B cell (primary cell): ENCODE results near the gene GAREM2. TPM values are rescaled to one million over a fixed set of nuclear protein-coding genes. Genes with fewer than 3 reads are reported as not detected.

ENCODE experiments used
- ATAC-seq: fragments of 200-7000 bp; cut with Tn5 transposase; one replicate; pipeline ENCODE4 v1.10.0; 2021; ENCODE audit warnings: low read depth, mild to moderate bottlenecking, moderate number of reproducible peaks, moderate library complexity
- CTCF ChIA-PET: fragments of 350-600 bp; sonication (Branson Sonifier 250); formaldehyde crosslinking; loops from one replicate; lab custom pipeline; 2021; ENCODE audit warnings: antibody characterized with exemption, inconsistent platforms; lab: Charles Lee
- POLR2A ChIA-PET: fragments of 350-600 bp; sonication (Branson Sonifier 250); formaldehyde crosslinking; loops from one replicate; lab custom pipeline; 2021; ENCODE audit warnings: antibody characterized with exemption; lab: Charles Lee
- DNase-seq: peaks from one replicate; pipeline ENCODE4 v3.0.0; 2013
- H2AFZ ChIP-seq: 2 replicates; pipeline ENCODE4 v1.6.1; 2012; ENCODE audit warnings: mild to moderate bottlenecking, low read depth, low read length; ENCODE audit not compliant: insufficient read depth, poor library complexity, severe bottlenecking
- H3K27ac ChIP-seq, 2 donors: 1 replicate in 1 of 2; 2 replicates in 1 of 2; pipeline ENCODE4 v1.5.1; 2012 to 2013; ENCODE audit warnings: low read length in 2 of 2, mild to moderate bottlenecking in 2 of 2, moderate library complexity in 1 of 2
- H3K27me3 ChIP-seq, 4 experiments: fragments of 200-600 bp in 1 of 4; sonication (generic) in 1 of 4; replicated peaks in 1 of 4; 1 replicate in 2 of 4; 2 replicates in 2 of 4; pipeline versions ENCODE4 v1.6.1 to v1.7.0; 2013 to 2016; ENCODE audit warnings: low read length in 3 of 4, mild to moderate bottlenecking in 2 of 4, mixed read lengths in 1 of 4, moderate library complexity in 1 of 4; ENCODE audit not compliant: insufficient read depth in 4 of 4, control insufficient read depth in 3 of 4; ENCODE audit errors: control extremely low read depth in 1 of 4
- H3K36me3 ChIP-seq, 2 experiments: replicated peaks in 1 of 2; 1 replicate in 1 of 2; 2 replicates in 1 of 2; pipeline versions ENCODE4 v1.6.1 to v1.7.1; 2013; ENCODE audit warnings: low read length in 1 of 2; ENCODE audit not compliant: insufficient read depth in 2 of 2, control insufficient read depth in 1 of 2; ENCODE audit errors: control extremely low read depth in 1 of 2, extremely low read depth in 1 of 2
- H3K4me1 ChIP-seq, 2 donors: fragments of 200-600 bp in 1 of 2; sonication (generic) in 1 of 2; 1 replicate in 1 of 2; 2 replicates in 1 of 2; pipeline versions ENCODE4 v1.5.1 to v1.6.1; 2013 to 2017; ENCODE audit warnings: low read length in 2 of 2; ENCODE audit not compliant: control insufficient read depth in 2 of 2, insufficient read depth in 2 of 2
- H3K4me2 ChIP-seq: replicated peaks from 2 replicates; pipeline ENCODE3; 2012; ENCODE audit warnings: mild to moderate bottlenecking, low read depth, low read length; ENCODE audit not compliant: poor library complexity, severe bottlenecking
- H3K4me3 ChIP-seq, 5 experiments: fragments of 200-600 bp in 1 of 5; sonication (generic) in 1 of 5; 1 replicate in 3 of 5; 2 replicates in 2 of 5; pipeline versions ENCODE4 v1.5.1 to v1.7.0; 2011 to 2016; ENCODE audit warnings: low read length in 4 of 5, mild to moderate bottlenecking in 4 of 5, low read depth in 2 of 5, control low read depth in 1 of 5, moderate library complexity in 1 of 5; ENCODE audit not compliant: insufficient read depth in 1 of 5; ENCODE audit errors: control extremely low read depth in 1 of 5, extremely low read depth in 1 of 5
- H3K79me2 ChIP-seq: fragments of 200-600 bp; sonication (generic); one replicate; pipeline ENCODE4 v1.6.0; 2016; ENCODE audit warnings: low read length; ENCODE audit not compliant: control insufficient read depth, insufficient read depth
- H3K9ac ChIP-seq: fragments of 200-600 bp; sonication (generic); 2 replicates; pipeline ENCODE4 v1.6.1; 2017; ENCODE audit warnings: mild to moderate bottlenecking, low read length, moderate library complexity
- H3K9me3 ChIP-seq, 3 donors: one replicate each; pipeline versions ENCODE4 v1.6.1 to v1.7.1; 2013; ENCODE audit warnings: low read length in 2 of 3; ENCODE audit not compliant: control insufficient read depth in 2 of 3, insufficient read depth in 1 of 3; ENCODE audit errors: control extremely low read depth in 1 of 3
- H4K20me1 ChIP-seq: 2 replicates; pipeline ENCODE4 v1.6.0; 2012; ENCODE audit warnings: mild to moderate bottlenecking, low read length; ENCODE audit not compliant: insufficient read depth, control insufficient read depth, poor library complexity, severe bottlenecking
- H3K27ac Mint-ChIP-seq: one replicate; pipeline ENCODE4 v1.8.0; 2021; ENCODE audit warnings: mixed read lengths
- H3K27me3 Mint-ChIP-seq: one replicate; pipeline ENCODE4 v1.8.0; 2021; ENCODE audit warnings: mixed read lengths
- H3K4me1 Mint-ChIP-seq: one replicate; pipeline ENCODE4 v1.8.0; 2021; ENCODE audit warnings: mixed read lengths
- H3K4me3 Mint-ChIP-seq: one replicate; pipeline ENCODE4 v1.8.0; 2021; ENCODE audit warnings: mixed read lengths
- H3K9me3 Mint-ChIP-seq: one replicate; pipeline ENCODE4 v1.8.0; 2022; ENCODE audit warnings: mixed read lengths; ENCODE audit not compliant: insufficient read depth
- CTCF ChIP-seq: fragments of 200-600 bp; IDR thresholded peaks from one replicate; pipeline ENCODE4 v1.8.0; 2022; ENCODE audit warnings: antibody characterized with exemption, mild to moderate bottlenecking
- EZH2 ChIP-seq: IDR thresholded peaks from 2 replicates; pipeline ENCODE4 v1.6.1; 2012; ENCODE audit warnings: borderline replicate concordance, low read depth, mild to moderate bottlenecking, moderate library complexity, low read length; ENCODE audit not compliant: insufficient read depth, poor library complexity, severe bottlenecking
- WGBS: methylation state at CpG from one replicate; pipeline ENCODE4 v1.1.5; 2013; ENCODE audit warnings: missing lambda C conversion rate; ENCODE audit not compliant: insufficient coverage; 5-methylcytosine and 5-hydroxymethylcytosine counted together
- intact Hi-C: fragments of 100-400 bp; cut with micrococcal nuclease; formaldehyde crosslinking; loops from one replicate; pipeline ENCODE4 v1.10.0; 2022
- polyA plus RNA-seq: library from polyadenylated mRNA; depleted of rRNA; stranded (reverse); fragments of >200 nt; gene quantifications from 2 replicates; pipeline ENCODE4 v1.2.3, GENCODE V29; 2012
- total RNA-seq, 2 donors: library from RNA; stranded (reverse); fragments of 120-200 nt in 1 of 2; gene quantifications; 1 replicate in 1 of 2; 2 replicates in 1 of 2; pipeline versions ENCODE4 v1.2.3 to v1.2.4, GENCODE V29; 2013 to 2022

Gene GAREM2
- total and polyA plus RNA-seq, 2 donors (not counting 1 experiment from before 2014, with no cell fraction given): 0.27 to 1.7 TPM

GRCh38 chr2:26193578-26194231, 20.8 kb downstream of the GAREM2 start:
- no peak overlapping the region for H2AFZ ChIP-seq
- H4K20me1 ChIP-seq: no peaks in the 10 kb centered on the region
- no peak for TF ChIP-seq CTCF
- no peak for TF ChIP-seq EZH2
- Mint-ChIP-seq H3K9me3 (peaks cover 7% of the 10 kb centered on the region), H3K27ac (no peak overlapping the region), H3K4me1 (peaks cover 24% of the 10 kb centered on the region), H3K4me3 (no peak overlapping the region), H3K27me3 (no peaks in the 10 kb centered on the region)
- POLR2A ChIA-PET: interaction anchor here (0.7 kb wide), 1 partner anchor 19 kb away, joined by 8 read pairs; no protein-coding TSS in a partner anchor
- H3K4me1 ChIP-seq: peaks cover 13 to 16% of the 10 kb centered on the region in 2 donors
- H3K27me3 ChIP-seq: no peaks in the 10 kb centered on the region
- WGBS: 86% methylated on average over 8 of the region's 10 CpGs
- peaks cover 1 to 16% (median 15%) of the 10 kb centered on the region in 3 donors for H3K9me3 ChIP-seq
- intact Hi-C loops: no loop called here
- H3K4me2 ChIP-seq: no peak overlapping the region
- ATAC-seq (no peak), DNase-seq (no peak)
- H3K36me3 ChIP-seq: peaks cover 13 to 81% of the 10 kb centered on the region in 2 experiments
- no peak overlapping the region for H3K27ac ChIP-seq
- CTCF ChIA-PET: interaction anchor here (1.0 kb wide), 1 partner anchor 8 kb away, joined by 3 read pairs; no protein-coding TSS in a partner anchor
- H3K9ac ChIP-seq: no peak overlapping the region
- H3K4me3 ChIP-seq: no peak overlapping the region
- no peaks in the 10 kb centered on the region for H3K79me2 ChIP-seq
